HUES64 (cell line): ENCODE results near the gene OR6S1. TPM values are rescaled to one million over a fixed set of nuclear protein-coding genes. Genes with fewer than 3 reads are reported as not detected.

Experiments
- H3K27ac ChIP-seq: 2 replicates; pipeline ENCODE4 v1.7.0; 2013; ENCODE audit warnings: low read depth, low read length, inconsistent platforms
- H3K27me3 ChIP-seq: 2 replicates; pipeline ENCODE4 v1.6.1; 2013; ENCODE audit warnings: mild to moderate bottlenecking, low read length; ENCODE audit not compliant: insufficient read depth
- H3K36me3 ChIP-seq: 2 replicates; pipeline ENCODE4 v1.6.1; 2013; ENCODE audit warnings: mild to moderate bottlenecking, low read length; ENCODE audit not compliant: insufficient read depth
- H3K4me1 ChIP-seq: 2 replicates; pipeline ENCODE4 v1.6.1; 2013; ENCODE audit warnings: mild to moderate bottlenecking, low read length, moderate library complexity; ENCODE audit not compliant: insufficient read depth
- H3K4me3 ChIP-seq: 2 replicates; pipeline ENCODE4 v1.5.1; 2013; ENCODE audit warnings: mild to moderate bottlenecking, low read length, moderate library complexity
- H3K9ac ChIP-seq: 2 replicates; pipeline ENCODE4 v1.6.1; 2013; ENCODE audit warnings: mild to moderate bottlenecking, low read depth, low read length
- H3K9me3 ChIP-seq: 2 replicates; pipeline ENCODE4 v1.6.1; 2013; ENCODE audit warnings: low read depth, low read length; ENCODE audit not compliant: insufficient read depth
- WGBS: fragments of 150-250, 120-280 bp; methylation state at CpG from one replicate; pipeline ENCODE4 v1.1.7; 2013; ENCODE audit warnings: missing lambda C conversion rate; 5-methylcytosine and 5-hydroxymethylcytosine counted together
- polyA plus RNA-seq, 2 experiments: library from polyadenylated mRNA; stranded (reverse); fragments of 50-300 nt; gene quantifications; one replicate each; pipeline ENCODE4 v1.2.3, GENCODE V29; 2013

Gene OR6S1
- polyA plus RNA-seq (2013, experiment 1 of 2), result not detected
- not detected for polyA plus RNA-seq (2013, experiment 2 of 2)

GRCh38 chr14:20641591-20641990 lies at the start of gene OR6S1:
OR6S1 (minus strand) TSS chr14:20641691; CDS start chr14:20641691, 0 bp downstream.
- no peak within 1 kb of the TSS for H3K4me3 ChIP-seq
- H3K9me3 ChIP-seq, result no peaks in the 10 kb centered on the region
- H3K9ac ChIP-seq, result no peak within 1 kb of the TSS
- WGBS, result 90% methylated on average over 2 of the region's 2 CpGs
- no peak within 1 kb of the TSS for H3K27ac ChIP-seq
- H3K4me1 ChIP-seq, result no peaks in the 10 kb centered on the region
- peaks cover 3% of the 10 kb centered on the region; the same call in 1 of the 2 replicates for H3K27me3 ChIP-seq
- H3K36me3 ChIP-seq, result no peaks in the 10 kb centered on the region

GRCh38 chr14:20690848-20691640 lies 49.6 kb upstream of the OR6S1 start:
- H3K4me1 ChIP-seq, result no peaks in the 10 kb centered on the region
- H3K9me3 ChIP-seq, result no peaks in the 10 kb centered on the region
- H3K36me3 ChIP-seq, result no peaks in the 10 kb centered on the region
- no peak overlapping the region for H3K27ac ChIP-seq
- 40% methylated on average over 9 of the region's 9 CpGs for WGBS
- no peak overlapping the region for H3K9ac ChIP-seq
- no peaks in the 10 kb centered on the region for H3K27me3 ChIP-seq
- no peak overlapping the region for H3K4me3 ChIP-seq

- 66% methylated on average over 7 of the region's 7 CpGs for WGBS
- Histone ChIP-seq H3K9me3 (no peaks in the 10 kb centered on the region), H3K36me3 (no peaks in the 10 kb centered on the region), H3K9ac (no peak within 1 kb of the TSS), H3K4me3 (no peak within 1 kb of the TSS), H3K27ac (no peak within 1 kb of the TSS), H3K27me3 (peaks cover 2% of the 10 kb centered on the region; the same call in 1 of the 2 replicates), H3K4me1 (no peaks in the 10 kb centered on the region)
Measured at GRCh38 chr14:20688167-20688839, 46.8 kb upstream of the OR6S1 start, which contains the start of gene ANG. ANG (plus strand) TSS chr14:20688764; CDS start chr14:20693565, 4,801 bp downstream.

GRCh38 chr14:20687362-20688166 lies 46.1 kb upstream of the OR6S1 start:
- H3K27ac ChIP-seq, result no peak overlapping the region
- no peak overlapping the region for H3K4me3 ChIP-seq
- no peaks in the 10 kb centered on the region for H3K36me3 ChIP-seq
- 91% methylated on average over 5 of the region's 5 CpGs for WGBS
- no peaks in the 10 kb centered on the region for H3K4me1 ChIP-seq
- no peaks in the 10 kb centered on the region for H3K9me3 ChIP-seq
- peaks cover 2% of the 10 kb centered on the region; the same call in 1 of the 2 replicates for H3K27me3 ChIP-seq
- no peak overlapping the region for H3K9ac ChIP-seq

- Histone ChIP-seq H3K4me1 (no peaks in the 10 kb centered on the region), H3K27me3 (peaks cover 2% of the 10 kb centered on the region; the same call in 1 of the 2 replicates), H3K9ac (no peak overlapping the region), H3K4me3 (no peak overlapping the region), H3K27ac (no peak overlapping the region), H3K36me3 (no peaks in the 10 kb centered on the region), H3K9me3 (no peaks in the 10 kb centered on the region)
- WGBS, result 73% methylated on average over 6 of the region's 7 CpGs
Measured at GRCh38 chr14:20686386-20687143, 45.1 kb upstream of the OR6S1 start.

GRCh38 chr14:20684662-20685456 lies 43.4 kb upstream of the OR6S1 start:
- WGBS, result 10% methylated on average over 20 of the region's 22 CpGs
- Histone ChIP-seq H3K4me1 (peaks cover 7% of the 10 kb centered on the region; the same call in 1 of the 2 replicates), H3K36me3 (no peaks in the 10 kb centered on the region), H3K9me3 (no peaks in the 10 kb centered on the region), H3K27ac (no peak overlapping the region), H3K27me3 (peaks cover 2% of the 10 kb centered on the region; the same call in 1 of the 2 replicates), H3K9ac (peak overlapping the region; percentile 59), H3K4me3 (peak overlapping the region; percentile 78)

GRCh38 chr14:20683891-20684661 lies 42.6 kb upstream of the OR6S1 start, which contains the start of gene RNASE4:
RNASE4 (plus strand) TSS chr14:20684560; CDS start chr14:20699372, 14,812 bp downstream.
- H3K36me3 ChIP-seq, result no peaks in the 10 kb centered on the region
- peaks cover 7% of the 10 kb centered on the region; the same call in 1 of the 2 replicates for H3K4me1 ChIP-seq
- H3K27ac ChIP-seq, result peak within 1 kb of the TSS; percentile 68; the same call in 1 of the 2 replicates
- WGBS, result under 1% methylated on average over 42 of the region's 42 CpGs
- H3K9ac ChIP-seq, result peak within 1 kb of the TSS; percentile 59
- peak within 1 kb of the TSS; percentile 78 for H3K4me3 ChIP-seq
- H3K27me3 ChIP-seq, result peaks cover 2% of the 10 kb centered on the region; the same call in 1 of the 2 replicates
- H3K9me3 ChIP-seq, result no peaks in the 10 kb centered on the region

GRCh38 chr14:20683125-20683890 lies 41.8 kb upstream of the OR6S1 start:
- H3K4me3 ChIP-seq, result peak overlapping the region; percentile 78
- H3K36me3 ChIP-seq, result no peaks in the 10 kb centered on the region
- H3K9me3 ChIP-seq, result no peaks in the 10 kb centered on the region
- WGBS, result under 1% methylated on average over 38 of the region's 38 CpGs
- H3K4me1 ChIP-seq, result peaks cover 7% of the 10 kb centered on the region; the same call in 1 of the 2 replicates
- peak overlapping the region; percentile 74 for H3K9ac ChIP-seq
- H3K27ac ChIP-seq, result peak overlapping the region; percentile 78
- H3K27me3 ChIP-seq, result peaks cover 2% of the 10 kb centered on the region; the same call in 1 of the 2 replicates
